Measurements from ENCODE around the gene TRIAP1. TPM values are rescaled to one million over a fixed set of nuclear protein-coding genes. Genes with fewer than 3 reads are reported as not detected.

The TRIAP1 gene
- total RNA-seq, 4 donors from 2014 or later: 14.4 to 33.7 (median 28.0) TPM

GRCh38 chr12:120473807-120474615 is 27.8 kb upstream of the TRIAP1 start:
- Histone ChIP-seq H3K9me3 (no peaks in the 10 kb centered on the region), H3K4me1 (peaks cover 7 to 19% of the 10 kb centered on the region in 2 donors), H3K27me3 (no peaks in the 10 kb centered on the region), H3K36me3 (no peaks in the 10 kb centered on the region), H3K27ac (no peak overlapping the region), H3K4me3 (no peak overlapping the region)
- DNase-seq (no peak), ATAC-seq (no peak)
- no peak for TF ChIP-seq POLR2A (IDR thresholded peaks at IDR 0.05)
- TF ChIP-seq, protein P1, sequence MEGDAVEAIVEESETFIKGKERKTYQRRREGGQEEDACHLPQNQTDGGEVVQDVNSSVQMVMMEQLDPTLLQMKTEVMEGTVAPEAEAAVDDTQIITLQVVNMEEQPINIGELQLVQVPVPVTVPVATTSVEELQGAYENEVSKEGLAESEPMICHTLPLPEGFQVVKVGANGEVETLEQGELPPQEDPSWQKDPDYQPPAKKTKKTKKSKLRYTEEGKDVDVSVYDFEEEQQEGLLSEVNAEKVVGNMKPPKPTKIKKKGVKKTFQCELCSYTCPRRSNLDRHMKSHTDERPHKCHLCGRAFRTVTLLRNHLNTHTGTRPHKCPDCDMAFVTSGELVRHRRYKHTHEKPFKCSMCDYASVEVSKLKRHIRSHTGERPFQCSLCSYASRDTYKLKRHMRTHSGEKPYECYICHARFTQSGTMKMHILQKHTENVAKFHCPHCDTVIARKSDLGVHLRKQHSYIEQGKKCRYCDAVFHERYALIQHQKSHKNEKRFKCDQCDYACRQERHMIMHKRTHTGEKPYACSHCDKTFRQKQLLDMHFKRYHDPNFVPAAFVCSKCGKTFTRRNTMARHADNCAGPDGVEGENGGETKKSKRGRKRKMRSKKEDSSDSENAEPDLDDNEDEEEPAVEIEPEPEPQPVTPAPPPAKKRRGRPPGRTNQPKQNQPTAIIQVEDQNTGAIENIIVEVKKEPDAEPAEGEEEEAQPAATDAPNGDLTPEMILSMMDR (IDR thresholded peaks at IDR 0.05 in 4 of 5, conservative IDR thresholded peaks at IDR 0.05 in 1 of 5): no peak
- in situ Hi-C loops (cut with MboI; ENCODE audit: low sequenced_read_pairs in 4 of 4): no loop called here
- intact Hi-C loops (cut with DNase I; ENCODE audit: low total_unique reads): no loop called here

DNA sequence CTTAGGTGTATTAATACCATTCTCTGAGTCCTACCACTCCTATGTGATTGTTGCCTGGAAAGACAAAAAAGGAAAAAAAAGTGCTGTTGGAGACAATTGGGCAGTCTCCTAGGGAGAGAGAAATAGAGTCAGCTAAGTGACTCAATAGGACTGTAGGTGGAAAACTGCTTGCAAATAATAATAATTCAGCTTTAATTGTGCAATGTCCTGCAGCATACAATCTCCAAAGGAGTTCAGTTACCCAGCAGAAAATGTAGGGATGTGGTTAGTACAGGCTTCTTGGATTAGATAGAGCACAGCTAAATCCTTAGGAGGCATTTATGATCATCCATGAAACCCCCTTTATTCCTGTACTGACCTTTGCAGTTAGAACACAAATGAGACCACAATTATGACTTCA is 26.3 kb upstream of the TRIAP1 start:
- in situ Hi-C loops (cut with MboI; ENCODE audit: low sequenced_read_pairs in 4 of 4) (no loop called here), intact Hi-C loops (cut with DNase I; ENCODE audit: low total_unique reads) (no loop called here)
- no peak for TF ChIP-seq POLR2A (IDR thresholded peaks at IDR 0.05)
- TF ChIP-seq, protein P1 (IDR thresholded peaks at IDR 0.05 in 4 of 5, conservative IDR thresholded peaks at IDR 0.05 in 1 of 5): no peak
- Histone ChIP-seq H3K27ac (no peak overlapping the region), H3K4me1 (peaks cover 15 to 19% of the 10 kb centered on the region in 2 donors), H3K36me3 (no peaks in the 10 kb centered on the region), H3K9me3 (no peaks in the 10 kb centered on the region), H3K27me3 (no peaks in the 10 kb centered on the region), H3K4me3 (no peak overlapping the region)
- DNase-seq (no peak), ATAC-seq (no peak)

DNA sequence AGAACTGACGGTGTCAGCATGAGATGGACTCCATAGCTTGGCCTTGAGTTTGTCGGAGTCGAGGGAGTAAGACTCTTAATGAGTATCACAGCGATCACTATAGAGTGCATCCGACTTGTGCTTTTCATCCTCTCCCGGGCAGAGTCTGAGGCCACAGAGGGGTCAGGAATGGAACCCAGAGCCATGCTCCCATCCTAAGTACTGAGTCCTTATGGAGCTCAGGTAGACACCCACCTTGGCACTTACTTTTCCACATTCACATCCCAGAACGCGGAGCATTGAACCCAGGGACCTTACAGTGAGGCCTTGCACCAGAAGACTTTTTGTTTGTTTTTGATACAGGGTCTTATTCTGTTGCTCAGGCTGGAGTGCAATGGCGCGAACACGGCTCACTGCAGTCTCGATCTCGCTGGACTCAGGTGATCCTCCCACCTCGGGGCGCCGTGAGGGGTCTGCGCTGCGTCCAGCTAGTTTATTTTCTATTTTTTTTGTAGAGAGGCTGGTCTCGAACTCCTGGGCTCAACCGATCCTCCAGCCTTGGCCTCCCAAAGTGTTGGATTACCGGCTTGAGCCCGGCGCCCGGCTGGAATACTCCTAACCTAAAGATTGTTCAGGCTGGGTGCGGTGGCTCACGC is 24.1 kb upstream of the TRIAP1 start:
- intact Hi-C loops (cut with DNase I; ENCODE audit: low total_unique reads): no loop called here
- Histone ChIP-seq H3K9me3 (no peaks in the 10 kb centered on the region), H3K36me3 (peaks cover 0 to 5% of the 10 kb centered on the region in 2 donors), H3K4me3 (peak overlapping the region; percentile 82 to 99 (median 90)), H3K4me1 (peaks cover 15 to 32% of the 10 kb centered on the region in 2 donors), H3K27ac (peak overlapping the region; percentile 87 to 93 (median 90)), H3K27me3 (no peaks in the 10 kb centered on the region)
- DNase-seq: no peak
- ATAC-seq: peak; percentile 29 to 51
- TF ChIP-seq, protein P1 (IDR thresholded peaks at IDR 0.05 in 4 of 5, conservative IDR thresholded peaks at IDR 0.05 in 1 of 5): no peak
- no peak for TF ChIP-seq POLR2A (IDR thresholded peaks at IDR 0.05)
- in situ Hi-C loops (cut with MboI; ENCODE audit: low sequenced_read_pairs in 4 of 4): no loop called here

DNA sequence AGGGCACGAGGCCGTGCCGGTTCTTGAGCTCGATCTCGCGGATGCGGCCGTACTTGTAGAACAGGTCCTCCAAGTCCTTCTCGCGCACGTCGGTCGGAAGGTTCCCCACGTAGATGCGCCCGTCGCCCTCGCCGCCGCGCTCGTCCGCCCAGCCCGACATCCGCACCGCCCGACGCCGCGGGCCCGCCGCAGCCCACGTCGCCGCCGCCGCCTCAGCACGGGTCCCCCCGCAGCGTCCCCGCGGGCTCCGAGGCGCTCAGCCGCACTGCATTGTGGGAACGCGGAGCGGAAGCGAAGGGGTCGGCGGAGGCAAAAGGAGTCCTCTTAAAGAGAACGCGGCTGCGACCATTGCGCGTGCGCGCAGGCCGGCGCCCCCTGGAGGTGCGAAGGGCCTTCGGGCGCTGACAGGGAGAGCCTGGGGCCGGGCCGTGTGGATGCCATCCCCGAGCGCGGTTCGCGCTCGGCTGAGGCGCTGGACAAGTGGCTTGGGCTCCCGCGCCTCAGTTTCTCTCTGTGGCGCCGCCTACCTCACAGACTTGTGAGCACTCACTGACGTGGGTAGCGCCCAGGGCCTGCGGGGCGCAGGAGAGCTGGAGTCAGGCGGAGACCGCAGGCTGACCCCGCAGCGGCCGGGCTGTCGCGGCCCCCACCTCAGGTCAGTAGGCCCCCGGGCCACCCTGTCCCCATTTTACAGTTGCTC is 23.4 kb upstream of the TRIAP1 start, which contains the start of gene SRSF9:
TSS of gene SRSF9 (minus strand) at position 299 of the 700 bp plus-strand sequence. CDS start at position 160, 139 bp downstream.
- no peaks in the 10 kb centered on the region for H3K27me3 ChIP-seq
- DNase-seq (peak; percentile 92 to 95), ATAC-seq (peak; percentile 90 to 96)
- in situ Hi-C loops (cut with MboI; ENCODE audit: low sequenced_read_pairs in 4 of 4): no loop called here
- H3K36me3 ChIP-seq: peaks cover 0 to 12% of the 10 kb centered on the region in 2 donors
- peak within 1 kb of the TSS; percentile 87 to 93 (median 90) for H3K27ac ChIP-seq
- intact Hi-C loops (cut with DNase I; ENCODE audit: low total_unique reads): loop anchor here (1.0 to 2.0 kb wide), 3 partner anchors 23 to 31 kb away; partner anchors contain the start of genes COX6A1, DYNLL1, GATC and TRIAP1
- no peaks in the 10 kb centered on the region for H3K9me3 ChIP-seq
- H3K4me1 ChIP-seq: peaks cover 15 to 32% of the 10 kb centered on the region in 2 donors
- peak within 1 kb of the TSS; percentile 82 to 99 (median 90) for H3K4me3 ChIP-seq
- peak; percentile 74 to 87 for TF ChIP-seq POLR2A (IDR thresholded peaks at IDR 0.05)
- TF ChIP-seq, protein P1 (IDR thresholded peaks at IDR 0.05 in 4 of 5, conservative IDR thresholded peaks at IDR 0.05 in 1 of 5): peak; percentile 85 to 96 (median 90)
